HepG2 (cell line): ENCODE data around the gene ARHGAP12. TPM values are rescaled to one million over a fixed set of nuclear protein-coding genes. Genes with fewer than 3 reads are reported as not detected.

Source experiments
- ATF4 ChIP-seq, 2 experiments: fragments of 450-650 bp in 1 of 2; sonication (generic) in 1 of 2; formaldehyde crosslinking; IDR thresholded peaks; 2 replicates each; pipeline versions ENCODE4 v1.5.0 to v1.8.0; 2020 to 2022; ENCODE audit warnings: mild to moderate bottlenecking in 1 of 2, missing genetic modification reagents in 1 of 2
- ATM ChIP-seq: fragments of 450-650 bp; IDR thresholded peaks from 2 replicates; pipeline ENCODE4 v1.7.1; 2017; ENCODE audit warnings: mild to moderate bottlenecking, borderline replicate concordance
- CBX5 ChIP-seq: sonication (generic); formaldehyde crosslinking; IDR thresholded peaks from 2 replicates; pipeline ENCODE4 v1.4.0; 2020; ENCODE audit warnings: missing genetic modification reagents, borderline replicate concordance
- HINFP ChIP-seq: sonication (generic); formaldehyde crosslinking; IDR thresholded peaks from 2 replicates; pipeline ENCODE4 v1.4.0; 2020; ENCODE audit warnings: low read depth, mild to moderate bottlenecking, missing genetic modification reagents
- JARID2 ChIP-seq: sonication (generic); formaldehyde crosslinking; IDR thresholded peaks from 2 replicates; pipeline ENCODE4 v1.8.1; 2023; ENCODE audit warnings: missing genetic modification reagents, inconsistent platforms; ENCODE audit not compliant: insufficient replicate concordance
- MEIS2 ChIP-seq: sonication (generic); formaldehyde crosslinking; IDR thresholded peaks from 2 replicates; pipeline ENCODE4 v1.9.0; 2021; ENCODE audit warnings: mild to moderate bottlenecking, missing genetic modification reagents
- MTF2 ChIP-seq: sonication (generic); formaldehyde crosslinking; IDR thresholded peaks from 2 replicates; pipeline ENCODE4 v1.5.0; 2020; ENCODE audit warnings: missing genetic modification reagents, borderline replicate concordance
- NCOA5 ChIP-seq: sonication (generic); formaldehyde crosslinking; IDR thresholded peaks from 2 replicates; pipeline ENCODE4 v1.4.0; 2020; ENCODE audit warnings: missing genetic modification reagents
- NR0B2 ChIP-seq: sonication (generic); formaldehyde crosslinking; IDR thresholded peaks from 2 replicates; pipeline ENCODE4 v1.4.0; 2020; ENCODE audit warnings: mild to moderate bottlenecking, missing genetic modification reagents
- PRDM15 ChIP-seq: sonication (generic); formaldehyde crosslinking; IDR thresholded peaks from 2 replicates; pipeline ENCODE4 v1.4.0; 2020; ENCODE audit warnings: missing genetic modification reagents
- RFX1 ChIP-seq: fragments of 450-650 bp; IDR thresholded peaks from 2 replicates; pipeline ENCODE4 v1.6.1; 2017
- RNF219 ChIP-seq: sonication (generic); formaldehyde crosslinking; IDR thresholded peaks from 2 replicates; pipeline ENCODE4 v1.5.0; 2020; ENCODE audit warnings: mild to moderate bottlenecking, missing genetic modification reagents
- SKI ChIP-seq: fragments of 450-650 bp; IDR thresholded peaks from one replicate; pipeline ENCODE4 v1.6.1; 2018; ENCODE audit warnings: mild to moderate bottlenecking; ENCODE audit not compliant: partially characterized antibody
- TAF15 ChIP-seq: fragments of 200-400 bp; formaldehyde crosslinking; IDR thresholded peaks from one replicate; pipeline ENCODE4 v1.6.1; 2018; ENCODE audit warnings: mild to moderate bottlenecking, low read depth, low read length; ENCODE audit not compliant: poor library complexity, severe bottlenecking
- ZBTB46 ChIP-seq: sonication (generic); formaldehyde crosslinking; IDR thresholded peaks from 2 replicates; pipeline ENCODE4 v1.4.0; 2020; ENCODE audit warnings: mild to moderate bottlenecking, missing genetic modification reagents, borderline replicate concordance
- ZNF326 ChIP-seq: sonication (generic); formaldehyde crosslinking; IDR thresholded peaks from 2 replicates; pipeline ENCODE4 v1.4.0; 2020; ENCODE audit warnings: missing genetic modification reagents, borderline replicate concordance
- ZNF441 ChIP-seq: sonication (generic); formaldehyde crosslinking; IDR thresholded peaks from 2 replicates; pipeline ENCODE4 v1.7.0; 2021; ENCODE audit warnings: missing genetic modification reagents, borderline replicate concordance
- ZNF563 ChIP-seq: sonication (generic); formaldehyde crosslinking; IDR thresholded peaks from 2 replicates; pipeline ENCODE4 v1.8.0; 2022; ENCODE audit warnings: mild to moderate bottlenecking, moderate library complexity, missing genetic modification reagents
- polyA plus RNA-seq, 8 experiments: library from polyadenylated mRNA; depleted of rRNA in 3 of 8; stranded (reverse) in 7 of 8; unstranded in 1 of 8; fragments of >200 nt; fragmentation: Illumina TruSeq in 4 of 8; extraction: Trizol in 4 of 8; gene quantifications; 2 replicates each; pipeline versions ENCODE4 v1.2.1 to v1.2.3, GENCODE V29; 2011 to 2016; ENCODE audit warnings: low read depth in 4 of 8, missing spikeins in 1 of 8, mixed read lengths in 1 of 8; ENCODE audit not compliant: insufficient read depth in 1 of 8
- total RNA-seq, 5 experiments: library from RNA; depleted of rRNA; stranded (reverse); fragments of >200 nt; fragmentation: Illumina TruSeq; extraction: Trizol; gene quantifications; 2 replicates each; pipeline ENCODE4 v1.2.3, GENCODE V29; 2016; ENCODE audit warnings: low read depth in 1 of 5

ARHGAP12 gene
- total and polyA plus RNA-seq, 2 of the 13 experiments (the other 11 are each of a cell fraction or from before 2014, with no cell fraction given): 25.0 to 54.6 TPM

- TF ChIP-seq MTF2: no peak
- TF ChIP-seq NCOA5 (CRISPR knock-in tag): no peak
- no peak for TF ChIP-seq RNF219
- TF ChIP-seq NR0B2: no peak
- TF ChIP-seq ZBTB46 (CRISPR knock-in tag): no peak
- TF ChIP-seq JARID2 (CRISPR knock-in tag): no peak
- peak; percentile 32; the same call in 1 of the 2 replicates for TF ChIP-seq MEIS2 (CRISPR knock-in tag)
- no peak for TF ChIP-seq PRDM15 (CRISPR knock-in tag)
- no peak for TF ChIP-seq ZNF326 (CRISPR knock-in tag)
- no peak for TF ChIP-seq ZNF441 (CRISPR knock-in tag)
- no peak for TF ChIP-seq ZNF563 (CRISPR knock-in tag)
- TF ChIP-seq SKI: no peak
- no peak for TF ChIP-seq RFX1
- 0 out of 2 replicates have a peak, but pooled peaks have one; percentile 61 for TF ChIP-seq CBX5 (CRISPR knock-in tag)
- TF ChIP-seq HINFP: no peak
- no peak for TF ChIP-seq ATM
- TF ChIP-seq ATF4 (CRISPR knock-in tag; IDR thresholded peaks at IDR 0.05): no peak
- no peak for TF ChIP-seq TAF15
Observed at GRCh38 chr10:31929261-31930022, 811 bp upstream of the ARHGAP12 start (continued).
